MM.1S (cell line): ENCODE data around the gene DDX60.

Experiments
- DNase-seq: peaks from one replicate; pipeline ENCODE4 v3.0.0-alpha.2; 2015
- H2AFZ ChIP-seq: fragments of 300-600 bp; sonication (generic); 2 replicates; pipeline ENCODE4 v1.6.0; 2016; ENCODE audit warnings: antibody characterized with exemption, low read length
- H3F3A ChIP-seq: fragments of 300-600 bp; sonication (generic); 2 replicates; pipeline ENCODE4 v1.6.1; 2016; ENCODE audit warnings: mild to moderate bottlenecking, antibody characterized with exemption, low read length, moderate library complexity, mixed read lengths; ENCODE audit not compliant: insufficient read depth
- H3K27ac ChIP-seq: fragments of 300-600 bp; sonication (generic); 2 replicates; pipeline ENCODE4 v1.5.1; 2016; ENCODE audit warnings: mild to moderate bottlenecking, low read length
- H3K27me3 ChIP-seq: fragments of 300-600 bp; sonication (generic); replicated peaks from 2 replicates; pipeline ENCODE4 v1.6.0; 2016; ENCODE audit warnings: low read length; ENCODE audit not compliant: insufficient read depth
- H3K36me3 ChIP-seq: fragments of 300-600 bp; sonication (generic); replicated peaks from 2 replicates; pipeline ENCODE4 v1.6.1; 2016; ENCODE audit warnings: mild to moderate bottlenecking, low read length, mixed read lengths; ENCODE audit not compliant: insufficient read depth
- H3K4me1 ChIP-seq: fragments of 300-600 bp; sonication (generic); 2 replicates; pipeline ENCODE4 v1.6.1; 2016; ENCODE audit warnings: low read length, mixed read lengths
- H3K4me2 ChIP-seq: fragments of 300-600 bp; sonication (generic); 2 replicates; pipeline ENCODE4 v1.6.0; 2016; ENCODE audit warnings: low read depth, low read length
- H3K4me3 ChIP-seq: fragments of 300-600 bp; sonication (generic); 2 replicates; pipeline ENCODE4 v1.5.1; 2016; ENCODE audit warnings: low read length, mixed read lengths
- H3K79me2 ChIP-seq: fragments of 300-600 bp; sonication (generic); 2 replicates; pipeline ENCODE4 v1.6.1; 2016; ENCODE audit warnings: mixed run types, low read length, mixed read lengths
- H3K9ac ChIP-seq: fragments of 300-600 bp; sonication (generic); 2 replicates; pipeline ENCODE4 v1.6.1; 2016; ENCODE audit warnings: low read length, mixed read lengths
- H3K9me2 ChIP-seq: fragments of 300-600 bp; sonication (generic); replicated peaks from 2 replicates; pipeline ENCODE4 v1.6.1; 2016; ENCODE audit warnings: mild to moderate bottlenecking, low read length, mixed read lengths; ENCODE audit not compliant: insufficient read depth
- H3K9me3 ChIP-seq: fragments of 300-600 bp; sonication (generic); replicated peaks from 2 replicates; pipeline ENCODE4 v1.6.1; 2016; ENCODE audit warnings: mild to moderate bottlenecking, low read length, mixed read lengths; ENCODE audit not compliant: insufficient read depth
- H4K20me1 ChIP-seq: fragments of 300-600 bp; sonication (generic); 2 replicates; pipeline ENCODE4 v1.6.1; 2016; ENCODE audit warnings: mild to moderate bottlenecking, low read length, moderate library complexity, mixed read lengths; ENCODE audit not compliant: insufficient read depth
- EZH2 ChIP-seq: fragments of 300-600 bp; sonication (generic); optimal IDR thresholded peaks from 2 replicates; pipeline ENCODE3; 2017; ENCODE audit warnings: low read depth, mild to moderate bottlenecking, antibody characterized with exemption, low read length, mixed read lengths
- EZH2phosphoT487 ChIP-seq: fragments of 300-600 bp; sonication (generic); IDR thresholded peaks from 2 replicates; pipeline ENCODE4 v1.6.1; 2018; ENCODE audit warnings: antibody characterized with exemption, low read length
- TF ChIP-seq, protein P1 (sequence below): fragments of 300-600 bp; sonication (generic); IDR thresholded peaks from 2 replicates; pipeline ENCODE4 v1.5.1; 2016; ENCODE audit warnings: antibody characterized with exemption, low read length, mixed read lengths

The DDX60 gene

DNA sequence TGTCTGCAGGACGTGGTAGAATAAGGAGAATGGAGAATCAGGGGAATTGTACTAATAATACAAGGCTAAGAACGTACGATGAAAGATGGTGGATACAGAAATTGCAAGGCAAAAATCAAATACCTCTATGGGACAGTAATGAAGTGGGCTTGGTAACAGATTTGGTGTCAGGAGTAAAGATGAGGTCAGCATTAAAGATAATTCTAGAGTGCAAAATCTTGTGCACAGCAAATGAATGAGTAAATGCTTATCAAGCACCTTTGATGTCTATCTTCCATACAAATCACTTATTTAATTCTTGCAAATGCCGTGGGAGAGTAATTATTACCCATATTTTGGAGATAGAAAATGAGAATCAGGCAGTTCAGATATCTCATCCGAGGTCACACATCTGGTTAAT lies 70.9 kb downstream of the DDX60 start:
- H4K20me1 ChIP-seq = no peaks in the 10 kb centered on the region
- DNase-seq = no peak
- no peaks in the 10 kb centered on the region for H3K36me3 ChIP-seq
- no peak overlapping the region for H3K4me3 ChIP-seq
- H3K9me2 ChIP-seq = no peaks in the 10 kb centered on the region
- H3K9ac ChIP-seq = no peak overlapping the region
- H3K27me3 ChIP-seq = no peaks in the 10 kb centered on the region
- no peaks in the 10 kb centered on the region for H3K9me3 ChIP-seq
- no peaks in the 10 kb centered on the region for H3K79me2 ChIP-seq
- no peak overlapping the region for H3K4me2 ChIP-seq
- H3K27ac ChIP-seq = no peak overlapping the region
- TF ChIP-seq, protein P1, sequence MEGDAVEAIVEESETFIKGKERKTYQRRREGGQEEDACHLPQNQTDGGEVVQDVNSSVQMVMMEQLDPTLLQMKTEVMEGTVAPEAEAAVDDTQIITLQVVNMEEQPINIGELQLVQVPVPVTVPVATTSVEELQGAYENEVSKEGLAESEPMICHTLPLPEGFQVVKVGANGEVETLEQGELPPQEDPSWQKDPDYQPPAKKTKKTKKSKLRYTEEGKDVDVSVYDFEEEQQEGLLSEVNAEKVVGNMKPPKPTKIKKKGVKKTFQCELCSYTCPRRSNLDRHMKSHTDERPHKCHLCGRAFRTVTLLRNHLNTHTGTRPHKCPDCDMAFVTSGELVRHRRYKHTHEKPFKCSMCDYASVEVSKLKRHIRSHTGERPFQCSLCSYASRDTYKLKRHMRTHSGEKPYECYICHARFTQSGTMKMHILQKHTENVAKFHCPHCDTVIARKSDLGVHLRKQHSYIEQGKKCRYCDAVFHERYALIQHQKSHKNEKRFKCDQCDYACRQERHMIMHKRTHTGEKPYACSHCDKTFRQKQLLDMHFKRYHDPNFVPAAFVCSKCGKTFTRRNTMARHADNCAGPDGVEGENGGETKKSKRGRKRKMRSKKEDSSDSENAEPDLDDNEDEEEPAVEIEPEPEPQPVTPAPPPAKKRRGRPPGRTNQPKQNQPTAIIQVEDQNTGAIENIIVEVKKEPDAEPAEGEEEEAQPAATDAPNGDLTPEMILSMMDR = no peak
- TF ChIP-seq EZH2phosphoT487 (no peak), EZH2 (no peak)
- no peaks in the 10 kb centered on the region for H3K4me1 ChIP-seq
- H2AFZ ChIP-seq = no peak overlapping the region
- no peaks in the 10 kb centered on the region for H3F3A ChIP-seq

DNA sequence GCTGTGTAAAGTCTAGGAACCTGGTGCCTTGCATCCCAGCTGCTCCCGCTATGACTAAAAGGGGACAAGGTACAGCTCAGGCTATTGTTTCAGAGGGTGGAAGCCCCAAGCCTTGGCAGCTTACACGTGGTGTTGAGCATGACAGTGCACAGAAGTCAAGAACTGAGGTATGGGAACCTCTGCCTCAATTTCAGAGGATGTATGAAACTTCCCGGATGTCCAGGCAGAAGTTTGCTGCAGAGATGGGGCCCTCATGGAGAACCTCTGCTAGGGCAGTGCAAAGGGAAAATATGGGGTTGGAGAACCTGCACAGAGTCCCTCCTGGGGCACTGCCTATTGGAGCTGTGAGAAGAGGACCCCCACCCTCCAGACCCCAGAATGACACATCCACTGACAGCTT lies 76.6 kb downstream of the DDX60 start:
- no peaks in the 10 kb centered on the region for H3F3A ChIP-seq
- TF ChIP-seq EZH2 (no peak), EZH2phosphoT487 (no peak)
- H3K4me1 ChIP-seq = no peaks in the 10 kb centered on the region

DNA sequence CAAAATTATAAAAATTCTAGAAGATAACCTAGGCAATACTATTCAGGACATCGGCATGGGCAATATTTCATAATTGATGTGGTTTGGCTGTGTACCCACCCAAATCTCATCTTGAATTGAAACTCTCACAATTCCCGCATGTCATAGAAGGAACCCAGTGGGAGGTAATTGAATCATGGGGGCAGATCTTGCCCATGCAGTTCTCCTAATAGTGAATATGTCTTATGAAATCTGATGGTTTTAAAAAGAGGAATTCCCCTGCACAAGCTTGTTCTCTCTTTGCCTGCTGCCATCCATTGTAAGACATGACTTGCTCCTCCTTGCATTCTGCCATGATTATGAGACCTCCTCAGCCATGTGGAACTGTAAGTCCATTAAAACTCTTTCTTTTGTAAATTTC lies 77.7 kb downstream of the DDX60 start:
- H3K9me2 ChIP-seq = no peaks in the 10 kb centered on the region
- no peak for DNase-seq
- H4K20me1 ChIP-seq = no peaks in the 10 kb centered on the region
- H3K4me3 ChIP-seq = no peak overlapping the region
- no peaks in the 10 kb centered on the region for H3K79me2 ChIP-seq
- H3K36me3 ChIP-seq = no peaks in the 10 kb centered on the region
- TF ChIP-seq, protein P1 = no peak
- TF ChIP-seq EZH2phosphoT487 (no peak), EZH2 (no peak)
- H3K27ac ChIP-seq = no peak overlapping the region
- no peaks in the 10 kb centered on the region for H3F3A ChIP-seq
- no peak overlapping the region for H2AFZ ChIP-seq
- H3K9me3 ChIP-seq = no peaks in the 10 kb centered on the region
- H3K27me3 ChIP-seq = no peaks in the 10 kb centered on the region
- H3K4me1 ChIP-seq = no peaks in the 10 kb centered on the region
- no peak overlapping the region for H3K9ac ChIP-seq
- H3K4me2 ChIP-seq = no peak overlapping the region

More for the DNA sequence above, 76.6 kb downstream of the DDX60 start:
- Histone ChIP-seq H3K4me2 (no peak overlapping the region), H2AFZ (no peak overlapping the region), H3K4me3 (no peak overlapping the region), H3K27ac (no peak overlapping the region), H3K9ac (no peak overlapping the region), H3K9me2 (no peaks in the 10 kb centered on the region), H3K36me3 (no peaks in the 10 kb centered on the region), H3K9me3 (no peaks in the 10 kb centered on the region), H3K79me2 (no peaks in the 10 kb centered on the region), H3K27me3 (no peaks in the 10 kb centered on the region), H4K20me1 (no peaks in the 10 kb centered on the region)
- DNase-seq = no peak

DNA sequence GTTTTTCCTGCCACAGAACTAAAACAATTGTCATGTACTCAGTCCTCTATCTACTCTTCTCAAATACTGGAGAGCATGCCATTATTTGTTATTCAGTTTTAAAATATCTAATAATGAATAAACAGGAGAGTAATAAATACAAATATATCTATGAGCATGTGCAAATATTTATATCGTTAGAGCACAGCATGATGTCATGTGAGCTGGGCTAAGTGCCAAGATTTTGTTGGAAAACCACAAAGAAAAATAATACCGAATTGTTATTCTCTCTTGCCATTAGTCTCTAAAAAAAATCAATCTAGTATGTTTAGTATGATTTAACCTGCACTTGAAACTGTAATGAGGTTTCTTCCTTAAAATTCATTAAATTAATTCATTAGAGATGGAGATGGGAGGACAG lies 97.3 kb downstream of the DDX60 start:
- Histone ChIP-seq H3K27ac (no peak overlapping the region), H4K20me1 (no peaks in the 10 kb centered on the region), H3K27me3 (no peaks in the 10 kb centered on the region), H3K9me2 (no peaks in the 10 kb centered on the region), H3K4me2 (no peak overlapping the region), H3K4me1 (no peaks in the 10 kb centered on the region), H3F3A (no peaks in the 10 kb centered on the region), H2AFZ (no peak overlapping the region), H3K4me3 (no peak overlapping the region), H3K9ac (no peak overlapping the region), H3K36me3 (no peaks in the 10 kb centered on the region), H3K79me2 (no peaks in the 10 kb centered on the region), H3K9me3 (no peaks in the 10 kb centered on the region)
- DNase-seq = no peak
- TF ChIP-seq, protein P1 = no peak
- TF ChIP-seq EZH2 (no peak), EZH2phosphoT487 (no peak)
